Fibroblast of lung (primary cell): ENCODE results near the gene MB21D2. TPM values are rescaled to one million over a fixed set of nuclear protein-coding genes. Genes with fewer than 3 reads are reported as not detected.

ENCODE experiments used
- DNase-seq, 2 donors: peaks; one replicate each; pipeline versions ENCODE4 v3.0.0 to v3.0.0-alpha.2; 2010; ENCODE audit warnings: low read depth in 2 of 2
- H2AFZ ChIP-seq: 2 replicates; pipeline ENCODE4 v1.5.1; 2012; ENCODE audit warnings: low read length, control low read depth, inconsistent platforms
- H3K27ac ChIP-seq: 2 replicates; pipeline ENCODE4 v1.5.1; 2011; ENCODE audit warnings: low read length, control low read depth; ENCODE audit not compliant: insufficient read depth
- H3K27me3 ChIP-seq: 2 replicates; pipeline ENCODE4 v1.5.1; 2011; ENCODE audit warnings: mild to moderate bottlenecking, low read length; ENCODE audit not compliant: control insufficient read depth, insufficient read depth
- H3K36me3 ChIP-seq: 2 replicates; pipeline ENCODE4 v1.5.1; 2011; ENCODE audit warnings: low read length; ENCODE audit not compliant: control insufficient read depth, insufficient read depth
- H3K4me1 ChIP-seq: 2 replicates; pipeline ENCODE4 v1.5.1; 2011; ENCODE audit warnings: low read length; ENCODE audit not compliant: control insufficient read depth, insufficient read depth; ENCODE audit errors: extremely low read depth
- H3K4me2 ChIP-seq: 2 replicates; pipeline ENCODE4 v1.5.1; 2011; ENCODE audit warnings: low read length, control low read depth; ENCODE audit not compliant: insufficient read depth; ENCODE audit errors: extremely low read depth
- H3K4me3 ChIP-seq, 4 experiments: fragments of 200-600 bp in 1 of 4; sonication (generic) in 1 of 4; replicated peaks in 1 of 4; 2 replicates each; pipeline ENCODE4 v1.5.1; 2011 to 2016; ENCODE audit warnings: low read length in 4 of 4, low read depth in 3 of 4, mild to moderate bottlenecking in 3 of 4, control low read depth in 2 of 4, inconsistent platforms in 1 of 4, mixed read lengths in 1 of 4; ENCODE audit not compliant: insufficient read depth in 1 of 4; ENCODE audit errors: control extremely low read depth in 1 of 4
- H3K79me2 ChIP-seq: 2 replicates; pipeline ENCODE4 v1.5.1; 2012; ENCODE audit warnings: mild to moderate bottlenecking, low read length, inconsistent platforms; ENCODE audit not compliant: control insufficient read depth, insufficient read depth
- H3K9ac ChIP-seq: 2 replicates; pipeline ENCODE4 v1.5.1; 2011; ENCODE audit warnings: mild to moderate bottlenecking, low read length, control low read depth; ENCODE audit not compliant: insufficient read depth
- H3K9me3 ChIP-seq: 2 replicates; pipeline ENCODE4 v1.5.1; 2012; ENCODE audit warnings: low read depth, low read length; ENCODE audit not compliant: control insufficient read depth, insufficient read depth
- H4K20me1 ChIP-seq: 2 replicates; pipeline ENCODE4 v1.5.1; 2011; ENCODE audit warnings: low read length; ENCODE audit not compliant: control insufficient read depth, insufficient read depth; ENCODE audit errors: extremely low read depth
- EZH2 ChIP-seq: IDR thresholded peaks from 2 replicates; pipeline ENCODE4 v1.5.1; 2012; ENCODE audit warnings: low read length, control low read depth, mild to moderate bottlenecking; ENCODE audit errors: missing control alignments
- polyA plus RNA-seq, 2 donors: library from polyadenylated mRNA; depleted of rRNA in 1 of 2; stranded (reverse) in 1 of 2; unstranded in 1 of 2; fragments of >200 nt; gene quantifications; 2 replicates each; pipeline ENCODE4 v1.2.1, GENCODE V29; 2011 to 2012; ENCODE audit warnings: missing spikeins in 1 of 2
- total RNA-seq: library from RNA; depleted of rRNA; stranded (reverse); fragments of >200 nt; gene quantifications from 2 replicates; pipeline ENCODE4 v1.2.1, GENCODE V29; 2014
- TF ChIP-seq, protein P1 (sequence below), 2 donors: IDR thresholded peaks in 1 of 2; conservative IDR thresholded peaks in 1 of 2; 1 replicate in 1 of 2; 2 replicates in 1 of 2; pipeline ENCODE4 v1.5.1; 2011 to 2012; ENCODE audit warnings: low read length in 2 of 2, control low read depth in 1 of 2, inconsistent platforms in 1 of 2, low read depth in 1 of 2, mild to moderate bottlenecking in 1 of 2

MB21D2 gene
- total and polyA plus RNA-seq, 2 donors (not counting 1 experiment from before 2014, with no cell fraction given) = 3.5 to 11.4 TPM

DNA sequence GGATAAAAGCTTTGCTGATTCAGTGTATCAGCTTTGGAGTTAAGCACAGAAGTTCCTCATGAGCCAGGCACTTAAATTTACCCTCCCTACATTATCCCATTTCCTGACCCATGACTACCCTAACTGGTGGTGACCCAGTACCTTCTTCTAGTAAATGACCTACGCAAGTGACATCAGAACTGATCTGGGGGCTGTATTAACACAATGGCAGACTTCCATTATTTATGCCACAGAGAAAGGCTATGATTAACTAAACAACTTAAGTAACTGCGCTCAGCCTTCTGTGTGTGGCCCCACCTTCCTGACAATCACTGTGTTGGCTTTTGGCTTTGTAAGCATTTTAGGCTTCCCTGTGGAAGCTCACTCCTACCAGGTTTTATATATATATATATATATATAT lies 1.9 kb downstream of the MB21D2 start:
- Histone ChIP-seq H3K4me3 (peak overlapping the region; percentile 14 to 97 (median 35)), H3K79me2 (peaks cover 57% of the 10 kb centered on the region), H3K9me3 (no peaks in the 10 kb centered on the region), H3K27me3 (no peaks in the 10 kb centered on the region), H3K9ac (no peak overlapping the region), H3K4me2 (peak overlapping the region; percentile 60), H3K36me3 (no peaks in the 10 kb centered on the region), H2AFZ (no peak overlapping the region), H4K20me1 (no peaks in the 10 kb centered on the region), H3K27ac (no peak overlapping the region), H3K4me1 (no peaks in the 10 kb centered on the region)
- TF ChIP-seq, protein P1, sequence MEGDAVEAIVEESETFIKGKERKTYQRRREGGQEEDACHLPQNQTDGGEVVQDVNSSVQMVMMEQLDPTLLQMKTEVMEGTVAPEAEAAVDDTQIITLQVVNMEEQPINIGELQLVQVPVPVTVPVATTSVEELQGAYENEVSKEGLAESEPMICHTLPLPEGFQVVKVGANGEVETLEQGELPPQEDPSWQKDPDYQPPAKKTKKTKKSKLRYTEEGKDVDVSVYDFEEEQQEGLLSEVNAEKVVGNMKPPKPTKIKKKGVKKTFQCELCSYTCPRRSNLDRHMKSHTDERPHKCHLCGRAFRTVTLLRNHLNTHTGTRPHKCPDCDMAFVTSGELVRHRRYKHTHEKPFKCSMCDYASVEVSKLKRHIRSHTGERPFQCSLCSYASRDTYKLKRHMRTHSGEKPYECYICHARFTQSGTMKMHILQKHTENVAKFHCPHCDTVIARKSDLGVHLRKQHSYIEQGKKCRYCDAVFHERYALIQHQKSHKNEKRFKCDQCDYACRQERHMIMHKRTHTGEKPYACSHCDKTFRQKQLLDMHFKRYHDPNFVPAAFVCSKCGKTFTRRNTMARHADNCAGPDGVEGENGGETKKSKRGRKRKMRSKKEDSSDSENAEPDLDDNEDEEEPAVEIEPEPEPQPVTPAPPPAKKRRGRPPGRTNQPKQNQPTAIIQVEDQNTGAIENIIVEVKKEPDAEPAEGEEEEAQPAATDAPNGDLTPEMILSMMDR (conservative IDR thresholded peaks at IDR 0.05 in 1 of 2, IDR thresholded peaks at IDR 0.05 in 1 of 2; ENCODE audit: low read depth in 1 of 2, low read length in 2 of 2) = no peak
- TF ChIP-seq EZH2 = no peak
- DNase-seq = peak in 1 of 2 donors; percentile 41

DNA sequence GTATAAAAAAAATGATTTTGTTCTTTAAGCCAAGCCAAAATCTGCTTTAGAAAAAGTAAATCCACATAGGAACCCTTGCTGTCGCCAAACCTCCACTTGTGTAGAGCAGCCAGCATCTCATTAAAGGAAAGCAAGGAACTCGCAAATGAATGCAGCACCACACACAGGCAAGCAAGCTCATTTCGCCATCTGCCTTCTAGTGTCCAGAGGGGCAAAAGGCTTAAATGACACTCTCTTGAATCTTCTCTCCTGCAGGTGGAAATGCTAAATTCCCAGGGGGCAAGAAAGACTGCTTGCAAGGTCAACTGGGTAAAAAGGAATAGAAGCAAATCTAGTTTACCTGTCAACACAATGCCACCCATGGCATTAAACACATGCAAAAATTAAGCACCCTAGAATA lies 2.4 kb downstream of the MB21D2 start:
- Histone ChIP-seq H3K36me3 (no peaks in the 10 kb centered on the region), H3K79me2 (peaks cover 57% of the 10 kb centered on the region), H4K20me1 (no peaks in the 10 kb centered on the region), H3K27me3 (no peaks in the 10 kb centered on the region), H3K9me3 (no peaks in the 10 kb centered on the region), H3K4me2 (peak overlapping the region; percentile 60), H3K4me3 (peak overlapping the region in 3 of 4 experiments; percentile 2 to 37 (median 14)), H3K4me1 (no peaks in the 10 kb centered on the region), H2AFZ (no peak overlapping the region), H3K27ac (no peak overlapping the region), H3K9ac (no peak overlapping the region)
- peak; percentile 55 to 64 for DNase-seq
- TF ChIP-seq EZH2 = no peak
- TF ChIP-seq, protein P1 (conservative IDR thresholded peaks at IDR 0.05 in 1 of 2, IDR thresholded peaks at IDR 0.05 in 1 of 2; ENCODE audit: low read depth in 1 of 2, low read length in 2 of 2) = peak; percentile 15 to 18

DNA sequence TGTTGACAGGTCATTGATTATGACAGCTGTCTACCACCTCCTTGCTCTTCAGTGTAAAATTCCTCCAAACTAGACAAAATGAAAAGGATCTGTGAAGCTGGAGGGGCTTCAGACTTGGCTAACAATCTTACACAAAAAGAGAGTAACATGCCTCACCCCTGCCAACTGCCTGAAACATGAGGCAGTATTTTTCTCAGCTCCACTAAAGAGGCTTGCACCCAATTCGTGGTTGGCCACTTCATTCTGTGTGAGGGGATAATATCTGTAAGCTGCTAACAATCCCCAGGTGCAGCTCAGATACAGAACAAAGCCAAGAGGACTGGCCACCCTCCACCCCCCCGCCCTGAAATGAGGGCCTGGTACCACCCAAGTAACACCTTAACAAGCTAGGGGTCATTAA lies 2.8 kb downstream of the MB21D2 start:
- H3K9ac ChIP-seq = no peak overlapping the region
- peak overlapping the region; percentile 23 for H3K4me2 ChIP-seq
- no peaks in the 10 kb centered on the region for H4K20me1 ChIP-seq
- TF ChIP-seq, protein P1 (conservative IDR thresholded peaks at IDR 0.05 in 1 of 2, IDR thresholded peaks at IDR 0.05 in 1 of 2; ENCODE audit: low read depth in 1 of 2, low read length in 2 of 2) = no peak
- no peak for TF ChIP-seq EZH2
- H3K9me3 ChIP-seq = no peaks in the 10 kb centered on the region
- H3K79me2 ChIP-seq = peaks cover 58% of the 10 kb centered on the region
- H3K4me1 ChIP-seq = no peaks in the 10 kb centered on the region
- H3K36me3 ChIP-seq = no peaks in the 10 kb centered on the region
- H2AFZ ChIP-seq = no peak overlapping the region
- no peak overlapping the region for H3K4me3 ChIP-seq
- no peak for DNase-seq
- H3K27ac ChIP-seq = no peak overlapping the region
- no peaks in the 10 kb centered on the region for H3K27me3 ChIP-seq
